GM21447 (cell line): ENCODE data around the gene MYRF.

Experiments
- ATAC-seq: cut with Tn5 transposase; IDR thresholded peaks from one replicate; pipeline ENCODE4 v1.9.1; 2021; ENCODE audit not compliant: unreplicated experiment

The MYRF gene

DNA sequence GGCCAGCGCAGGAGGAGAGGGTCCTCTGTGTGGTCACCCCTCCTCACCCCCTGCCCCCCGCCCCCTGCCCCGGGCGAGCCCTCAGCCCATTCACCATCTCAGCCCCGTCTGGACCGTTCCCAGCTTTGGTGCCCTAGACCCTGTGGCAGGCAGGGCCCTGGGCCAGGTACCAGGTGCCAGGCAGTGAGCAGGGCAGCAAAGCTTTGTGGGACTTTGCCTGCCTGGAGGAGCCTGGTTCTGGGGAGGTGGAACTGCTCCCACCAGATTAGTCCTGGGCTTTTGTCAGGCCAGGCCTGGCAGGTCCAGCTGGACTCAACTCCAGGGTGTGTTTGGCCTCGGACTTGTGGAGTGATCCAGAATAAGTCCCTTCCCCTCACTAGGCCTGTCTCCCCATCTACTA lies 13.7 kb upstream of the MYRF start:
- no peak for ATAC-seq

DNA sequence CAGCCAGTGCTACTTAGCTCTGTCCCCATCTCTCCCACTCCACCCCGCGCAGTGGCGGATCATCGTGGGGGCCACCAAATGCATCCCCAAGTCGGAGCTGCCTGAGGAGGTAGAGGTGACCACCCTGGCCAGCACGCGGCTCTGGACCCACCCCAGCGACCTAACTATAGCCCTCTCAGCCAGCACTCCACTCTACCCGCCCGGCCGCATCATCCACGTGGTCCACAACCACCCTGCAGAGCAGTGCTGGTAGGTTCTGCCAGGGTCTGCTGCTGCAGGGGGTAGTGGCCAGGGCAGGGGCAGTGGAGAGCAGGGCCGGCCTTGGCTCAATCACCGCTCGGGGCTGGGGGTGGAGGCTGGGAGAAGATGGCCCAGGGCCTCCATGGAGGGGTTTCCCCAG lies 13.0 kb upstream of the MYRF start:
- no peak for ATAC-seq

DNA sequence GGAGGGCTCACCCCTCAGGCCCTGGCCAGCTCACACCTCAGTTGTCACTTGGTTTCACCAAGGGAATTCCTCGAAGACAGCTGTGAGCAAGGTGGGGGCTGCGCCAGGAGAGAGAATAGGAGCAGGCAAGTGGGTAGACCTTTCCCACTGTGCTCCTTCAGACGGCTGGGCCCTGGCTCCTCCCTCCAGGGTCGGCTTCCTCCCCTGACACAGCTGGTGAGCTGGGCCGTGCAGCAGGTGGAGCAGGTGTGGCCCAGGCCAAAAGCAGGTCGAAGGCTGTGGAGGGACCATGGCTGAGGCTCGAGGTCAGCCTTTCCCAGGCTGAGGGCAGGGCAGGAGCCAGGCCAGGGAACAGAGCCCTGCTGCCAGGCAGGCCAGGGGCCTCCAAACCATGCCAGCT lies 12.5 kb upstream of the MYRF start:
- no peak for ATAC-seq

DNA sequence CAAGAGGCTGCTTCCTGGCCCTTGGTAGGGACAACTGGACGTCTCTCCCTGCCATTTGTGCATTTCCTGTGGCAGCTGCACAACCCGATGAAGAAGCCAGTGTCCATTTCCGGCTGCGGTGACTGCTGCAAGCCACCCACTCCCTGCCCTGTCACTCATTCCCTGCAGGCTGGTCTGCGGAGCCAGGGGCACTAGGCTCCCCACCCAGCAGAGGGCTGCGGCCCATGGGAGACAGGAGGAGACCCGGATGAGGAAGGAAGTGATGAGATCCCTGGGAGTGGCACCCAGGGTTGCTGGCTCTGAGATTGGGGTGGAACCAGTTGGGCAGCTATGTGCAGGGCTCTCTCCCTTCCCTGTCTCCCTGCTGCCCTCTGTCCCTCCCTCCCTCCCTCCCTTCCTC lies 10.0 kb upstream of the MYRF start:
- ATAC-seq = no peak

DNA sequence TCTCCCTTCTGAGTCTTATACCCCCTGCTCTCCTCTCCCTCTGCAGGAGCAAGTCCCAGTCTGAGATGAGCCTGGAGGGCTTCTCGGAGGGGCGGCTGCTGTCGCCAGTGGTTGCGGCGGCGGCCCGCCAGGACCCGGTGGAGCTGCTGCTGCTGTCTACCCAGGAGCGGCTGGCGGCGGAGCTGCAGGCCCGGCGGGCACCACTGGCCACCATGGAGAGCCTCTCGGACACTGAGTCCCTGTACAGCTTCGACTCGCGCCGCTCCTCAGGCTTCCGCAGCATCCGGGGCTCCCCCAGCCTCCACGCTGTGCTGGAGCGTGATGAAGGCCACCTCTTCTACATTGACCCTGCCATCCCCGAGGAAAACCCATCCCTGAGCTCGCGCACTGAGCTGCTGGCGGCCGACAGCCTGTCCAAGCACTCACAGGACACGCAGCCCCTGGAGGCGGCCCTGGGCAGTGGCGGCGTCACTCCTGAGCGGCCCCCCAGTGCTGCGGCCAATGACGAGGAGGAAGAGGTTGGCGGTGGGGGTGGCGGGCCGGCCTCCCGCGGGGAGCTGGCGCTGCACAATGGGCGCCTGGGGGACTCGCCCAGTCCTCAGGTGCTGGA lies 8.8 kb upstream of the MYRF start:
- ATAC-seq = no peak

DNA sequence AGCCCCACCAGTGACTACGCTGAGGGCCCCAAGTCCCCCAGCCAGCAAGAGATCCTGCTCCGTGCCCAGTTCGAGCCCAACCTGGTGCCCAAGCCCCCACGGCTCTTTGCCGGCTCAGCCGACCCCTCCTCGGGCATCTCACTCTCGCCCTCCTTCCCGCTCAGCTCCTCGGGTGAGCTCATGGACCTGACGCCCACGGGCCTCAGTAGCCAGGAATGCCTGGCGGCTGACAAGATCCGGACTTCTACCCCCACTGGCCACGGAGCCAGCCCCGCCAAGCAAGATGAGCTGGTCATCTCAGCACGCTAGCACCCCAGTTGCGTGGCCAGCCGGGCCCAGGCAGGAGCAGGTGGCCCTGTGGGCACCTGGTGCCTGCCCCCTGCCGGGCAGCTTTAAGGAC lies 8.3 kb upstream of the MYRF start:
- ATAC-seq = no peak

DNA sequence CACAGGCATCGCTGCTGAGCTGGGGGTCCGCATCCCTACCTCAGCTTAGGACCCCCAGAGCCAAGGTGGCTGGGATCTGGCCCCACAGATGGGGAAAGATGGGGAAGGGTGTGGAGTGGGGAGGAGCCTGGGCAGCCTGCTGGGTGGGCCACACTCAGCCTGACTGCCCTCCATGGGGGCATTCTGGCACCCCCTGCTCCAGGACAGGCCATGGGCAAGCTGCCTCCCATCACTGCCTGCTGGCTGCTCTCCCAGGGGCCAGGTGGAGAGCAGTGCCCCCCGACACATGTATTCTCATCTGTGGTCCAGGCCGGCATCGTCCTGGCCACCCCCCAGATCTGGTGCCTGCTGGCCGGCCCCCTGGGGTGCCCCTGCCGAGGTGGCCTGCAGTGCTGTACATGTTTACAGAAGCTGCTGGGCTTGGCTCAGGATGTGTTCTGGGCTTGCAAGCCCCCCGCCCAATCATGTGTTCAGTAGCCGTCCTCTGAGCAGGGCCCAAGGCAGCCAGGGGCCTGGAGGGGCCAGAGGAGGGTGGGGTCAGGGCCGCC lies 7.8 kb upstream of the MYRF start:
- ATAC-seq = no peak

DNA sequence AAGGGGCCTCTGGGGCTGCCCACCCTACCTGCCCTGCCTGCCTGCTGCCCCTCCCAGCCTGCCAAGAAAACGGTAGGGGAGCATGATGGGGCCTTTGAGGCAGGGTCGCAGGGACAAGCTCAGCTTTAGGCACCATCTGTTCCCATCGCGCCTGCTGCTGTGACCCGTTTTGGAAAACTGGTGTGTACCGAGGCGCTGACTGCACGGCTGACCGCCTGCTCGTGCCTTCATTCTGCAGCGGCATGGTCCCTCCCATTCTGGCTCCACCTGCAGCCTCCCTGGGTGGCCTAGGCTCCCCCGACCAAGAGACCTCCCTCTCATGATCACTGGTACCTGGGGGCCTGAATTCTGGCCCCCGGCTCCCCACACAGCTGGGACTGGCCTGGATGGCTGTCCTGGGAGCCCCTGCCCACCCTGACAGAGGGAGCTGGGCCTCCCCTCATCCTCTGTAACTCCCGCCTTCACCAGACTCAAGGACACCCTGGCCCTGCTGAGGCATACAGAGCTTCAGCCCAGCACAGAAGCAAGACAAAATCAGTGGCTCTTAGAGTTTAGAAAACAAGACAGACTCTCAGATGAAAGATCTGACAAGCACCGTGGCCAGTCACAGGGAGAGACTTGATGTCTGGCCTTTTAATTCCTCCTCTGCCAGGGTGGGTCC lies 6.5 kb upstream of the MYRF start:
- no peak for ATAC-seq

DNA sequence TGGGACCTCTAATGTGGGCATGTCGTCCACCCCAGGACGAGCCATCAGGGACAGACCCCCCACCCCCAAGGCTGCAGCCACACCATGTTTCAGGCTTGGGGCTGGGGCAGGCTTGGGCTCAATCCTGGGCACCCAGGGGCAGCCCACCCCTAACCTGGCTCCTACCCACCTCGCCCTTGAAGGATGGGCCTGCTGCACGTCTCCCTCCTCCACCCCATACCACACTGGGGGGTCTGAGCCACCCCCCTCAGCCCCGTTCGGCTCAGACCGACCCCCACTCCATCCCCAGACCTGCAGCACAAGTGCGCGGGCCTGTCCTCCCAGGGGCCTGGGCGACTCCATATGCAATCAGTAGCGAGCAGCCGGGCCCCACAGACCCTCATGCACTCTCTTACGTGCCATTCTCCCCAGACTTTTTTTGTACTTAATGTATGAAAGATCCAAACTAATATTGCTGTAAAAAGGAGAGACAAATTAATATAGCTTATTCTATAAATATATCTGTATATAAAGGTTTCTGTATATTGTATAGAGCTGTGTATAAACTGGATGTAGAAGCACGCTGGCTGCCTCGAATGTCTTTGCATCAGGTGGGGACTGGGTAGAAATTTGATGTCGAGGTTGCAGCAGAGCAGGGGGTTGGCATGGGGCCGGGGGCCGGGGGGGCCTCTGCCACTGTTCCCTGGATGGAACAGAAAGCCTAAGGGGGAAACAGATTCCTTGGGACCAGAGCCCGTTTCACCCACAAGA lies 5.8 kb upstream of the MYRF start:
- no peak for ATAC-seq

DNA sequence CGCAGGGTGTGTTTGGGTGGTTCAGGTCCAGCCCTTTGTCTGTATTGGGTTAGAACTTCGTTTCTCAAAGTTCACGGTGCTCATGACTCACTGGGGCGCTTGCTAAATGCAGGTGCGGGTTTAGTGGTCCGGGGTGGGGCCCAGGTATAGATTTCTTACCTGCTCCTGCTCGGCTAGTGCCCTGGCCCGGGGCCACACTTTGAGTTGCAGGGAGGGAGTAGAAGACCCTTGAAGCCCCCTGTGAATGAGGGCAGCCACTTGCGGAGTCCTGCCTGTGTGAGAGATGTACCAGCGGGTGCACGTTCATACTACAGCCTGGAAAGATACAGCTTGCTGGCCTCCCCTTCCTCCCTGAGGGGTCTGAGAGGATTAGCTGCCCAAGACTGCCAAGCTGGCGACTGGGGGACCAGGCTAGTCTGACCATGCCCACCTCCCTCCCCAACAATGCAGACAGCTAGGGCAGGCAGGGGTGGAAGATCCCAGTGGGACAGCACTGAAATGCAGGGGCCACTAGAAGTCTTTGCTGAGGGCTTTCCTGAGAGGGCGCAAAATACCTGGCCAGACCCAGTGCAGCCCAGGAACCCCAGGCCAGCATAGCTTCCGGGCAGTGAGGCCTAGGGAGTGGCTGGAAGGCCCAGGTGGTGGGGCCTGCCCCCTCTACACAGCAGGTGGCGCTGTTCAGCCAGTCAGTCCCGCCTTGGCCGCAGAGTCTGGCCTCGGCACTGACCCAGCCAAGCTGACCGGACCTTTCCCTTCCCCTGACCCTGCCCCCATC lies 5.1 kb upstream of the MYRF start:
- ATAC-seq = no peak

DNA sequence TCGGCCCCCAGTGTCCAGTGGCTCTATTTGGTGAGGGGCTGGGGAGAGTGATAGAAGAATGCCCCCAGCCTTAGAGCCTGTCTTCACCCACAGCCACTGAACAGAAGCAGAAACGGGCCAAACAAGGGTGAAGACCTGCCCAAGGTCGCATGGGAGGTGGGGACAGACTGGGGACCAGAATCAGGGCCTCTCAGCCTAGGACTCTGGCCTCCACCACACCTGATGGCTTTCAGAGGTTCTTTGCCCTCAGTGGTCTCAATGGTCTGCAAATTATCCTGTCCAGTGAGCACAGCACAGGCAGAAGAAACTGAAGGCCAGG lies 4.5 kb upstream of the MYRF start:
- ATAC-seq = no peak

DNA sequence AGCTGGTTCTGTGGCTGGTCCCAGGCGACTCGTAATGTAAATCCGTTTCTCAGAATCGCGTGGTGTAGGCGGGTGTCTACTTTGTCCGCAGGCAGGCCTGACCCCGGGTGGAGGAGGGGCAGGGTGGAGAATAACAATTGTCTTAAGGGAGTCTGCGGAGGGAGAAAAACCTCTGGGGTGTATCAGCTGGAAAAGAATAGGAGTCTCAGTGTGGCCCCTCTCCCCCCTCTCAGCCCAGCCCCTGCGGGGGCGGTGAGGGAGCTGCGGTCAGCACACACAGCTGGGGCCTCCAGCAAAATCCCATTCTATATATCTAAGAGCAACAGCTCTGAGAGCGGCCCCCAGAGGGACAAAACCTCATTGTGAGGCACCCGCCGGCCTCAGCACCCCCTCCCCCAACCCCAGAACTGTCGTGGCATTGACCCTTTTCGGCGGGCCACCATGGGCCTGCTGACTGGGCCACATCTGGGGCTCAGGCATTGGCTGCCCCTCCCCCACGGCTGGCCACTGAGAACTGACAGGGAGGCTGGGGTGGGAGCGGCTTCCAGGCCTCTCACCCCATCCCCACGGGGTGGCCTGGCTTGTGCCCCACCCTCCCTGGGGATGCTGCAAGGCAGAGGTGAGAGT lies 2.7 kb upstream of the MYRF start:
- ATAC-seq = no peak

DNA sequence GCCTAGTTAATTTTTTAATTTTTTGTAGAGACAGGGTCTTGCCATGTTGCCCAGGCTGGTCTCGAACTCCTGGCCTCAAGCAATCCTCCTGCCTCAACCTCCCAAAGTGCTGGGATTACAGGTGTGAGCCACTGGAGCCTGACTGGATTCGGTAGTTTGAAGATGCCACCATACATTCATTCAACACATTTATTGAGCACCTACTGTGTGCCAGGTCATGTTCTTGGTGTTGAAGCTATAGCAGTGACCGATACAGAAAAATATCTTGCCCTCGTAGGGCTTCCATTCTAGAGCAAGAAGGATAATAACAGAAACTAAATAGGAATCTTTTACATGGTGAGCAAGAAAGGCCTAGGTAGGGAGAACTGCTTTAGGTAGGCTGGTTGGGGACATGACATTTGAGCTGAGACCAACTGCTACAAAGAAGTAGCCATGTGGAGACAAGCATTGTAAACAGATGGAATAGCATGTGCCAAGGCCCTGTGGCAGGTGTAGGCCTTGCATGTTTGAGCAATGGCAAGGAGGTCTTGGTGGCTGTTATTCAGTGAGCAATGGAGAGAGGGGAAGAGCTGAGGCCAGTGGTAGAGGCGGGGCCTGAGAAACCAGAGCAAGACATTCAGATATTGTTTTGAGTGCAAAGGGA lies 1.7 kb upstream of the MYRF start:
- no peak for ATAC-seq

DNA sequence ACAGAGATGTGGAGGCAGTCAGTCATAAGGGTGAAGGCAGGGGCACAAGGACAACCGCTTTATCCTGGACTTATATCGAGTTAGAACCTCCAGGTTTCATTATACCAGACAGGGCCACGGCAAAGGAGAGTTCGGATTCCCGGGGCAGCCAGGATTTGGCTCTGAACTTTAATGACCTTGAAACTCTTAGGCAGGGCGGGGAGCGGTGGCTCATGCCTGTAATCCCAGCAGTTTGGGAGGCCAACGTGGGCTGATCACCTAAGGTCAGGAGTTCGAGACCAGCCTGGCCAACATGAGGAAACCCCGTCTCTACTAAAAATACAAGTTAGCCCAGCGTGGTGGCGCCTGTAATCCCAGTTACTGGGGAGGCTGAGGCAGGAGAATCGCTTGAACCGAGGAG lies 1.1 kb upstream of the MYRF start:
- ATAC-seq = no peak

DNA sequence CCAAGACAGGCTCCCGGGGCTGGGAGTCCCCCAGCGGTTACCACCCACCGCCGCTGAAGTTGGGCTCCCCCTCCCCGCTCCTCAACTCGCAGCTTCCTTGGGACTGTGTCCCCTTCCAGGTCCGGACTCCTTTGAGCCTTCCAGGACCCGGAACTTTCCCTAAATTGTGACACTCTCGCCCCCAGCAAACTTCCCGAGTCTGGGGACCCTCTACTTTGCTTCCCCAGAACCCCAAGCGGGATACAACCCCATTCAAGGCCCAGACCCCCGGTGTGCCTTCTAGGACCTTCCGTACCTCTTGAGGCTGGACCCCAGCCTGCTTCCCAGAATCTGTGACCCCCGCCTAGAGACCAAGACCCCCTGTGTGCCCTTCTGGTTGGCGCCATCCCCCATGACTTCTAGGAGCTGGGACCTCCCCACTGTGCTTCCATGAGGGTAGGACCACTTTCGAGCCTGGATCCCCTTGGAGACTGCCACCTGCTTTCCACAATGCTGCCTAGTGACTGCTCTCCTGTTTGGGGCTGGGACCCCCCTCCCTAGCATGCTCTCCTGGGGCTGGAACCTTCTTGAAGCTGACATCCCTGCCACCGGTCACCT lies 587 bp downstream of the MYRF start:
- no peak for ATAC-seq

DNA sequence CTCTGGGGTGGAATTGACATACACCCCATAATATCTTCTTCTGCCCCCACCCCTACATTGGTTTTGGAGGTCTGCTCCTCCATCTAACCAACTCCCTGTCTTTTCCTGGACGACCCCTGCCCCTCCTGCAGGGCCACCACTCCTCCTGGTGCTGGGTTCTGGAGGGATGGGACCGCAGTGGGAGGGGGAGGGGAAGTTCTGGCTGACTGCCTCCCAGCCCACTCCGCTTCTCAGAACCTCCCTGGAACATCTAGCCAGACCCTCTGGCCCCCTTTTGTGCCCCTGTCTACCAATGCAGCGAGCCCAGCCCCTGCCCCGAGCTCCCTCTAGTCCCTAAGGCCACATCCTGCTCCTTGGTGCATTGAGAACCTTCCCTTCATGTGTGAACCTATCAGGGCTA lies 1.2 kb downstream of the MYRF start:
- no peak for ATAC-seq

DNA sequence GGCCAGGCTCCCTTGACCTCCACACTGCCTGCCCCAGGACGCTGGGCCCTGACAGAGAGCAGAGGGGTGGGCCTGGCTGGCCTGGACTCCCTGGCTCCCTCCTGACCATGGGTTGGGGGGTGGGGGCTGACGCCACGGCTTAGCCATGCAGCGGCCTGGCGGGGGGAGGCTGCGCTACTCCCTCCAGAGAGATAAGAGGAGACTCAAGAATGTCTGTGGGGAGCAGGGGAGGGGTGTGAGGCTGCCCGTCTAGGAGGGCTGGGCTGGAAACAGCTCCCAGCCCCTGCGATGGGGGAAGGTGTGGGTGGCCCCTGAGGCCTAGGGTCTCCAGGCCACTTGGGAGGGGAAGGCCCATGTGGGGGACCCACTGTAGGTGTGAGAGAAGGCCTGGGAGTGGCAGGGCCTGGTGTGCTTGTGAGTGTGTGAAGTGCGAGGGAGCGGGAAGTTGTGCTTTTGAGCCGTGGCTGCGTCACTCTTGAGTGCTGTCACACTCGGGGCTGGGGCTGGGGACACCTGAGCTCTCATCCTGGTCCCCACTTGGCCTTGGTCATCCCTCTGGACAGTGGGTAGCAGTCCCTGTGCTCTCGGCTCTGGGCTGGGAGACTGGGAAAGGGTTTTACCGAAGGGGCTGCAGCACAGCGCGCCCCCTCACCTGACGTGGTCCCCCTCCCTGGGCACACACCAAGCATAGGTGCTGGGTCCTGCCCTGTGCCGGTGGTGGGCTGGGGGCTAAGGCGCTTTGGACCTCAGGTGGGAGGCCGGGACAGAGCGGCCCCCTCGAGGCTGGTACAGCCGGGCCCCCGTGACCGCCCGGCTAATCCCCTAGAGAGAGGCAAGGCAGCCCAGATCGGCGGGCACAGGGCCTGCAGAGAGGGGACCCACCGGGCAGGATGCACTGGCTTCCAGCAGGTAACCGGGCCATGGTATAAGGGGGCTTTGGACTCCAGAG lies 2.4 kb downstream of the MYRF start:
- ATAC-seq = no peak

DNA sequence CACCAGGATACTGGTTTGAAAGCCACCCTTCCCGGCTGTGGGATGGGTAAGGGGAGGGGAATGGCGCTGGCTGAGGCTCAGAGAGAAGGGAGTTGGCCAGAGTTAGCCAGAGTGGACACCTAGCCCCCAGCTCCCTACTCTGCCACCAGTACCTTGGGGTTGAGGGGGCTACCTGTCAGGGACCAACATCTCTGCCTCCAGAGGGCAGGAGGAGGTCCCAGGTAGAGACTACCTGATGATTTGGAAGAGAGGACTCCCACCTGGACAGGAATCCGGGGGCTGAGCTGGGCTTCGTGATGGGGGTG lies 3.7 kb downstream of the MYRF start:
- ATAC-seq = no peak

DNA sequence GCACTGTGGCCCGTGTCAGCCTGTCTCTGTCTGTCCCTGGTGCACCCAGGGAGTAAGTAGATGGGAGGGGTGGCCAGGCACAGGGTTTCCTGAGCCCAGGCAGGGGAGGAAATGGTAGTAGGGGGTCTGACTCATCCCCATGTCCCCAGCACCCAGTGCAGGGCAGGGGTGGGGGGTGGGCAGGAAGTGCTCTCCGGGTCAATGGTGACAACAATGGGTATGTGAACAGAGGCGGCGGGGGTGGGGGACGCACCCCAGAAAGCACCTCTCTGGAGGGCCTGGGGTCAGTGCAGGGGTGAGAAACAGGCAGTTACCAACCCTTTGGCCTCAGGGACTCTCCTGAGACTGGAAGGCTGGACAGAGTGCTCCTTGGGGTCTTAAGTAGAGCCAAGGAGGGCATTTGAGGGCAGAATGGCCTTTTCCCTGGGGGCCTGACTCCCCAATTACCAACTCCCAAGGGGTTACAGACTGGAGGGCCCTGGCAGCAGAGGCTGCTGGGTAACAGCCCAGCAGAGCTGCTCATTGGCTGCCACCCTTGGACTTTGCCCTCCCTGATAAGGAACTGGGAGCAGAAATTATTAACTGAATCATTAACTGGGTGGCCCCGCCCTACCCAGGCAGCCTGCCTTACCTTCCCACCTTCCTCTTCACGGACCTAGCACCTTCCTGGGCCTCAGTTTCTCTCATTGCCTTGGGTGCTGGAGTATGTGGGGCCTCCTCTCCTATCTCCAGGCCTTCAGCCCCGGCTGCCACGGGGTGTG lies 4.2 kb downstream of the MYRF start:
- ATAC-seq = peak; percentile 52
